Inferior parietal cortex (tissue), 1 donor: ENCODE results near the gene HNRNPK.
A peak's percentile ranks its signal among the peaks of the same experiment; 100 is the strongest.

ENCODE experiments used
- DNase-seq: peaks from one replicate; pipeline ENCODE4 v3.0.0-alpha.2; 2016; ENCODE audit errors: extremely low spot score

Gene HNRNPK

GRCh38 chr9:83933790-83934189 is 46.2 kb downstream of the HNRNPK start:
- DNase-seq, result no peak

GRCh38 chr9:83932851-83933250 is 47.2 kb downstream of the HNRNPK start:
- no peak for DNase-seq

- DNase-seq, result no peak
Observed at GRCh38 chr9:83932011-83932410, 48.0 kb downstream of the HNRNPK start.

GRCh38 chr9:83930881-83931280 is 49.1 kb downstream of the HNRNPK start:
- no peak for DNase-seq

GRCh38 chr9:83927591-83927990 is 52.4 kb downstream of the HNRNPK start:
- no peak for DNase-seq

GRCh38 chr9:83920927-83921707 is 58.9 kb downstream of the HNRNPK start, which contains the start of gene KIF27:
Gene KIF27, minus strand, starts transcription at chr9:83921432. Its CDS starts 5,841 bp downstream, at chr9:83915591.
- DNase-seq, result peak; percentile 94

- peak; percentile 63 for DNase-seq
Observed at GRCh38 chr9:83920469-83920926, 59.5 kb downstream of the HNRNPK start.

GRCh38 chr9:83919111-83919510 is 60.9 kb downstream of the HNRNPK start:
- no peak for DNase-seq
